Liver (tissue), 9 donors: ENCODE data around the gene BARHL1. TPM values are rescaled to one million over a fixed set of nuclear protein-coding genes. Genes with fewer than 3 reads are reported as not detected.

Source experiments
- DNase-seq: peaks from one replicate; pipeline ENCODE4 v3.0.0-alpha.2; 2017; ENCODE audit warnings: low spot score
- H3K27ac ChIP-seq, 2 donors: one replicate each; pipeline ENCODE4 v1.7.0; 2013; ENCODE audit warnings: inconsistent platforms in 2 of 2, low read length in 2 of 2, control low read depth in 1 of 2, low read depth in 1 of 2, mild to moderate bottlenecking in 1 of 2
- H3K27me3 ChIP-seq, 4 donors: one replicate each; pipeline versions ENCODE4 v1.6.1 to v1.7.0; 2013; ENCODE audit warnings: low read length in 3 of 4, inconsistent platforms in 1 of 4, mild to moderate bottlenecking in 1 of 4, moderate library complexity in 1 of 4; ENCODE audit not compliant: control insufficient read depth in 4 of 4, insufficient read depth in 4 of 4
- H3K36me3 ChIP-seq, 4 donors: one replicate each; pipeline versions ENCODE4 v1.6.1 to v1.7.0; 2013; ENCODE audit warnings: low read length in 3 of 4, mild to moderate bottlenecking in 3 of 4, low read depth in 1 of 4, moderate library complexity in 1 of 4; ENCODE audit not compliant: control insufficient read depth in 4 of 4, insufficient read depth in 3 of 4
- H3K4me1 ChIP-seq, 4 donors: one replicate each; pipeline versions ENCODE4 v1.6.1 to v1.7.0; 2013; ENCODE audit warnings: low read length in 3 of 4, mild to moderate bottlenecking in 3 of 4, moderate library complexity in 1 of 4; ENCODE audit not compliant: control insufficient read depth in 4 of 4, insufficient read depth in 4 of 4
- H3K4me3 ChIP-seq, 3 donors: one replicate each; pipeline versions ENCODE4 v1.6.1 to v1.7.0; 2013; ENCODE audit warnings: low read length in 3 of 3, control low read depth in 1 of 3, low read depth in 1 of 3, mild to moderate bottlenecking in 1 of 3
- H3K9ac ChIP-seq, 2 donors: one replicate each; pipeline ENCODE4 v1.7.0; 2013; ENCODE audit warnings: low read length in 2 of 2, mild to moderate bottlenecking in 2 of 2, moderate library complexity in 2 of 2, control low read depth in 1 of 2, low read depth in 1 of 2
- H3K9me3 ChIP-seq, 4 donors: one replicate each; pipeline versions ENCODE4 v1.6.1 to v1.7.0; 2013; ENCODE audit warnings: low read length in 3 of 4; ENCODE audit not compliant: control insufficient read depth in 4 of 4
- ATF3 ChIP-seq: IDR thresholded peaks from 2 replicates; pipeline ENCODE4 v1.6.1; 2016; ENCODE audit warnings: antibody characterized with exemption
- CTCF ChIP-seq: fragments of 150-350 bp; IDR thresholded peaks from 2 replicates; pipeline ENCODE4 v1.5.1; 2017; ENCODE audit warnings: improper control_type of control experiment, low read depth, low read length; ENCODE audit not compliant: missing input control
- EGR1 ChIP-seq, 2 donors: IDR thresholded peaks; 2 replicates each; pipeline ENCODE4 v1.6.1; 2016 to 2018; ENCODE audit warnings: antibody characterized with exemption in 2 of 2, low read depth in 2 of 2
- FOXA1 ChIP-seq: IDR thresholded peaks from 2 replicates; pipeline ENCODE4 v1.6.1; 2016; ENCODE audit warnings: antibody characterized with exemption
- FOXA2 ChIP-seq: IDR thresholded peaks from 2 replicates; pipeline ENCODE4 v1.6.1; 2016; ENCODE audit warnings: antibody characterized with exemption
- HNF4A ChIP-seq, 2 donors: conservative IDR thresholded peaks; 2 replicates each; pipeline ENCODE4 v1.6.1; 2016; ENCODE audit warnings: antibody characterized with exemption in 2 of 2, mild to moderate bottlenecking in 2 of 2
- HNF4G ChIP-seq: IDR thresholded peaks from 2 replicates; pipeline ENCODE4 v1.6.1; 2016; ENCODE audit warnings: antibody characterized with exemption
- MAX ChIP-seq: IDR thresholded peaks from 2 replicates; pipeline ENCODE4 v1.6.1; 2016; ENCODE audit warnings: antibody characterized with exemption
- NR2F2 ChIP-seq: IDR thresholded peaks from 2 replicates; pipeline ENCODE4 v1.6.1; 2016; ENCODE audit warnings: antibody characterized with exemption
- TAF1 ChIP-seq: conservative IDR thresholded peaks from 2 replicates; pipeline ENCODE4 v1.6.1; 2016; ENCODE audit warnings: antibody characterized with exemption, mild to moderate bottlenecking
- ZBTB33 ChIP-seq: IDR thresholded peaks from 2 replicates; pipeline ENCODE4 v1.6.1; 2016; ENCODE audit warnings: antibody characterized with exemption
- WGBS: extraction: QIAGEN DNeasy Blood & Tissue Kit; methylation state at CpG from one replicate; pipeline ENCODE4 v1.1.7; 2013; 5-methylcytosine and 5-hydroxymethylcytosine counted together
- polyA plus RNA-seq, 2 donors: library from polyadenylated mRNA; stranded (reverse) in 1 of 2; unstranded in 1 of 2; fragments of 200-250 nt in 1 of 2; fragments of >200 nt in 1 of 2; fragmentation: Nextera tagmentation in 1 of 2; extraction: Ambion mirVana in 1 of 2; gene quantifications; one replicate each; pipeline versions ENCODE4 v1.2.1 to v1.2.3, GENCODE V29; 2013 to 2015
- total RNA-seq, 2 donors: library from RNA; depleted of rRNA; stranded (reverse); fragments of >200 nt; gene quantifications; one replicate each; pipeline ENCODE4 v1.2.3, GENCODE V29; 2014
- donor health status: healthy.
- donor health status: healthy.
- donor health status: healthy.
- donor health status: healthy.
- donor health status: healthy.

BARHL1 gene
- total and polyA plus RNA-seq, 4 donors: not detected

GRCh38 chr9:132536124-132536523 lies 46.3 kb upstream of the BARHL1 start:
- Histone ChIP-seq H3K27me3 (no peaks in the 10 kb centered on the region), H3K4me1 (no peaks in the 10 kb centered on the region), H3K9ac (no peak overlapping the region), H3K4me3 (no peak overlapping the region), H3K27ac (no peak overlapping the region), H3K9me3 (peaks cover 0 to 2% (median 0%) of the 10 kb centered on the region in 4 donors), H3K36me3 (no peaks in the 10 kb centered on the region)
- WGBS: 85% methylated on average over 1 of the region's 1 CpG
- no peak for DNase-seq
- TF ChIP-seq TAF1: no peak
- TF ChIP-seq FOXA2: no peak
- TF ChIP-seq ZBTB33: no peak
- no peak for TF ChIP-seq MAX
- TF ChIP-seq NR2F2: no peak
- TF ChIP-seq HNF4G: no peak
- TF ChIP-seq HNF4A (conservative IDR thresholded peaks at IDR 0.05): no peak

GRCh38 chr9:132537352-132537751 lies 45.1 kb upstream of the BARHL1 start:
- no peak for TF ChIP-seq FOXA1
- no peak for TF ChIP-seq EGR1 (IDR thresholded peaks at IDR 0.05; ENCODE audit: low read depth in 2 of 2)
- TF ChIP-seq ATF3: no peak
- TF ChIP-seq HNF4A (conservative IDR thresholded peaks at IDR 0.05): no peak
- TF ChIP-seq CTCF: no peak
- TF ChIP-seq ZBTB33: no peak
- no peak for TF ChIP-seq MAX
- TF ChIP-seq HNF4G: no peak
- DNase-seq: no peak
- no peaks in the 10 kb centered on the region for H3K27me3 ChIP-seq
- no peak overlapping the region for H3K4me3 ChIP-seq
- no peaks in the 10 kb centered on the region for H3K4me1 ChIP-seq
- no peak overlapping the region for H3K9ac ChIP-seq
- 83% methylated on average over 12 of the region's 12 CpGs for WGBS
- H3K27ac ChIP-seq: no peak overlapping the region
- H3K36me3 ChIP-seq: no peaks in the 10 kb centered on the region
- peaks cover 0 to 2% (median 0%) of the 10 kb centered on the region in 4 donors for H3K9me3 ChIP-seq
